Measurements from ENCODE around the gene TSEN54.

The TSEN54 gene

DNA sequence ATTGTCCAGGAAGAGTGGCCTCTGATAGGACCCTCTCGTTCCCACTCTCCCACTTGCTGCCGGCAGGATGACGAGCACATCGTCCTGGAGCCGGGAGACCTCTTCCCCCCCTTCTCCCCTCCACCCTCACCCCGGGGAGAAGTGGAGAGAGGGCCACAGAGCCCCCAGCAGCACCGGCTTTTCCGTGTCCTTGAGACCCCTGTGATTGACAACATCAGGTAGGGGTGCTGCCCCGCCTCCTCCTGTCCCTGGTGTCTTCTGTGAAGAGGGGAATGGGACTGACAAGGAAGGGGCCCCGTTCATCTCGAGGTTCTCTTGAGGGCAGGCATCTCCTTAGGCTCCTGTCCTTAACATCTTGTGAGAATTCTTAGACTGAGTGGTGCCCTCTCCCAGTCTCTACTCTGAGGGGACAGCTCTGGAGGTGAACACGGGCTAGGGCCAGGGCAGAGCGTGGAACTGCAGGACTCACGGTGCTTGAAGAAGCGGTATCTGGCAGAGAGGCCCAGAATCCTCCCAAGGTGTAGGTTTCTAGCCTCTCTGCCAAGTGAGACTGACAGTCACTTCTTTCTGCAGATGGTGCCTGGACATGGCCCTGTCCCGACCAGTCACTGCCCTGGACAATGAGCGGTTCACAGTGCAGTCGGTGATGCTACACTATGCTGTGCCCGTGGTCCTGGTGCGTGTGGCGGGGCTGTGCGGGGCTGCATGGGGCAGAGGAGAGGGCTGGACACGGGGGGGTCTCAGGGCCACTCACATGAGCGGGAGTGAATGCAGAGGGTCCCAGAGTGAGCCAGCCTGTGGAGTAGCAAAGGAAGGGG, 27.4 kb upstream of the TSEN54 start:
- no peak for DNase-seq (ENCODE audit: low read depth, low spot score)

DNA sequence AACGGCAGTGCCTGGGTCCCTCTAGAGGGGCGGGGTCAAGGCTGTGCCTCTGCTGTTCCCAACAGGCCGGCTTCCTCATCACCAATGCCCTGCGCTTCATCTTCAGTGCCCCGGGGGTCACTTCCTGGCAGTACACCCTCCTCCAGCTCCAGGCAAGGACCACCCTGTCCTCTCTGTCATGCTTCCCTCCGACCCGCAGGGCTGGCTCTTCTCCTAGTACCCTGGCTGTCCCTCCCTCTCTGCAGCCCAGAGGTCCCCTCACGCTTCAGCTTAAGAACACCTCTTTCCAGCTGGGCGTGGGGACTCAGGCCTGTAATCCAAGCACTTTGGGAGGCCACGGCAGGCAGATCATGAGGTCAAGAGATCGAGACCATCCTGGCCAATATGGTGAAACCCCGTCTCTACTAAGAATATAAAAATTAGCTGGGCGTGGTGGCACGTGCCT, 26.8 kb upstream of the TSEN54 start:
- no peak for DNase-seq (ENCODE audit: low read depth, low spot score)

DNA sequence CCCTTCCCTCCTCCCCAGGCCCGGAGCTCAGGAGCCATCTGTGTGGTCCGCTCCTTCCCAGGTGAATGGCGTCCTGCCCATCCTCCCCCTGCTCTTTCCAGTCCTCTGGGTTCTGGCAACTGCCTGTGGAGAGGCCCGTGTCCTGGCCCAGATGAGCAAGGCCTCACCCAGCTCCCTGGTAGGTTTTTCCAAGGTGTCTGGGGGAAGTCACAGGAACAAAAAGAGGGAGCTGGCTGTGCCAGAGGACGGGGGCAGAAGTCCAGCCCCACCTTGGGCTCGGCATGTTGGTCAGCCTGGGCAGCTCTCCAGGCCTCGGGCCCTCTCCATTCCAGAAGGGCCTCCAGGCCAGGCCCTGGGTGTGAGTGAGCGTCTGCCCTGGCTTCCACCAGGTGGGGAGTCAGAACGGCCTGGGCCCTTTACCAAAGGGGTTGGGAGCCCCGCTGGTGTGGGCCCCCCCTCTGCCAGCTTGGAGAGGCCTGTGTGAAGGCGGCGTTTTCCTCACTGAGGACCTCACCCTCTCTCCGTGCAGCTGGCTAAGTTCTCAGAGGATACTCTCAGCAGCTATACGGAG, 26.1 kb upstream of the TSEN54 start:
- DNase-seq (ENCODE audit: low read depth, low spot score) = peak; percentile 63

DNA sequence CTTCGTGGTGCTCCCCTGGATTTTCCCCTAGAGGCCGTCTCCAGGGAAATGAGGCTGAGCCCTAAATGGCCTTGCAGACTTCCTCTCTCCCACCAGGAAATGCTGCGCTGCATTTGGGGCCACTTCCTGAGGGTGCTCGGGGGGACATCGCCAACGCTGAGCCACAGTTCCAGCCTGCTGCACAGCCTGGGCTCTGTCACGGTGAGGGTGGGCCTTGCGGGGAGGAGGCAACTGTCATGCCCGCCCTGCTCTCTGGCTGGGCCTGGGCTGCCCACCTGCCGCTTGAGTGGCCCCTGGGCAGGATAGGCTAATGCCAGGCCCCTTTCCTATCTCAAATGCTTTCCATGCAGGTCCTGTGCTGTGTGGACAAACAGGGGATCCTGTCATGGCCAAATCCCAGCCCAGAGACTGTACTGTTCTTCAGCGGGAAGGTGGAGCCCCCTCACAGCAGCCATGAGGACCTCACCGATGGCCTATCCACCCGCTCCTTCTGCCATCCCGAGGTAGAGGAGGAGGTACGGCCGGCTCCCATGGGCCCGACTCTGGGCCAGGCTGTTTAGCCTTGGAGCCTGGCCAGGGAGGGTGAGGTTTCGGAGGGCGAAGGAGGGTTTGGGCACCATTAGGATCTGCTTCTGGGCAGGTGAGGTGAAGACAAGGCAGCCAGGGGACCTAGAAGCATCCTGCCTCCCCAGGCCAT, 25.2 kb upstream of the TSEN54 start:
- DNase-seq (ENCODE audit: low read depth, low spot score) = no peak

DNA sequence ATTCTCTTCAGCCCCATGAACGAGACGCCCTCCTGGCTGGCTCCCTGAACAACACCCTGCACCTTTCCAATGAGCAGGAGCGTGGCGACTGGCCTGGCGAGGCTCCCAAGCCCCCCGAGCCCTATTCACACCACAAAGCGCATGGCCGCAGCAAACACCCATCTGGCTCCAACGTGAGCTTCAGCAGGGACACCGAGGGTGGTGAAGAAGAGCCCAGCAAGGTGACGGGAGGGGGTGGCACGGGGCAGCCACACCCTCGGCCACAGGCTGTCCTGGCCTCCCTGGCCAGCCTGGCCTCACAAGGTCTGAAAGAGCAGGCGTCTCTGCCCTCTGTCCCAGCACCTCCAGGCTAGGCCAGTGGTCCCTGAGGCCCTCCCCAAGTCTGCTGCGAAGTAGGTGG, 24.6 kb upstream of the TSEN54 start:
- DNase-seq (ENCODE audit: low read depth, low spot score) = no peak

DNA sequence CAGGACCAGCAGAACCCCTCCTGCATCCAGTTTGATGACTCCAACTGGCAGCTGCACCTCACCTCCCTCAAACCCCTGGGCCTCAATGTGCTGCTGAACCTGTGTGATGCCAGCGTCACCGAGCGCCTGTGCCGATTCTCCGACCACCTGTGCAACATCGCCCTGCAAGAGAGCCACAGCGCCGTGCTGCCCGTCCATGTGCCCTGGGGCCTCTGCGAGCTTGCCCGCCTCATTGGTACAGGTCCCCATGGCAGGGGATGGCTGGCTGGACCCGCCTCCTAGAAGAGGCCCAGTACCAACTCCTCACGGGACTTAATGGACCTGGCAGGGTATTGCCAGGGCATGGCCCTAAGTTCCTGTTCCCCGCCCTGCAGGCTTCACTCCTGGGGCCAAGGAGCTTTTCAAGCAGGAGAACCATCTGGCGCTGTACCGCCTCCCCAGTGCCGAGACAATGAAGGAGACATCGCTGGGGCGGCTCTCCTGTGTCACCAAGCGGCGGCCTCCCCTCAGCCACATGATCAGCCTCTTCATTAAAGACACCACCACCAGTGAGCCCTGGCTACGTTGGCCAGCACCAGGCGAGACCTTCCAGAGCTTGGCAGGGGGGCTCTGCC, 23.7 kb upstream of the TSEN54 start:
- no peak for DNase-seq (ENCODE audit: low read depth, low spot score)

DNA sequence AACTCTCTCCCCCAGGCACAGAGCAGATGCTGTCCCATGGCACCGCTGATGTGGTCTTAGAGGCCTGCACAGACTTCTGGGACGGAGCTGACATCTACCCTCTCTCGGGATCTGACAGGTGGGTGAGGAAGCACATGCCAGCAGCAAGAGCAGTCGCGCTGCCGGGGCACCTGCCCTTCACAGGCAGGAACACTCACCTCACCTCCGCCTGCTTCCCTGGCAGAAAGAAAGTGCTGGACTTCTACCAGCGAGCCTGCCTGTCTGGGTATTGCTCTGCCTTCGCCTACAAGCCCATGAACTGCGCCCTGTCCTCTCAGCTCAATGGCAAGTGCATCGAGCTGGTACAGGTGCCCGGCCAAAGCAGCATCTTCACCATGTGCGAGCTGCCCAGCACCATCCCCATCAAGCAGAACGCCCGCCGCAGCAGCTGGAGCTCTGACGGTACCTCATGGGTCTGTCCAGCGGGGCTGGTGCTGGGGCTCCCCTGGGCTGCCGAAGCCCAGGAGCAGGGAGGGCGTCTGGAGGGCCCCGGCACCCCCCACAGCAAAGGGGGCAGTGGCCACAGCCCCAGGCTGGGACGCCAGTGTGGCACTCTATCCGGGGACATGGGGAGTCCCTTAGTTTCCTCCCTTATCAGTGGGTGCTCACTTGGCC, 22.7 kb upstream of the TSEN54 start:
- DNase-seq (ENCODE audit: low read depth, low spot score) = no peak

DNA sequence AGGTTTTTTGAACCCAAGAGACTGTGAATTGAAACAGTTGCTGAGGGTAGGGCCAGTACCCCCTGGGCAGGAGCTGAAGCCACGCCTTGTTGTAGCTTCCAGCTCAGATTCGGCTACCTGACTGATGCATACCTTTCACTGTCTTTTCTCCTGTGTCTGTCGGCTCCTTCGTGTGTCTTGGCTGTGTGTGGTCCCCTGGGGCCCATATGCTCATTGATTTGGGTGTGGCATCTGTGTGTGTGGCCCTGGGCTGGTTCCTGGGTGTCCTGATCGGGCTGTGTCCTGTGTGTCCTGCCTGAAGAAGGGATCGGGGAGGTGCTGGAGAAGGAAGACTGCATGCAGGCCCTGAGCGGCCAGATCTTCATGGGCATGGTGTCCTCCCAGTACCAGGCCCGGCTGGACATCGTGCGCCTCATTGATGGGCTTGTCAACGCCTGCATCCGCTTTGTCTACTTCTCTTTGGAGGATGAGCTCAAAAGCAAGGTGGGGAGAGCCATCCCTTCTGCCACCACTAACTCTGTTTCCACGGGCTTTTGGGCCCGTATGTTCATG, 21.9 kb upstream of the TSEN54 start:
- no peak for DNase-seq (ENCODE audit: low read depth, low spot score)

DNA sequence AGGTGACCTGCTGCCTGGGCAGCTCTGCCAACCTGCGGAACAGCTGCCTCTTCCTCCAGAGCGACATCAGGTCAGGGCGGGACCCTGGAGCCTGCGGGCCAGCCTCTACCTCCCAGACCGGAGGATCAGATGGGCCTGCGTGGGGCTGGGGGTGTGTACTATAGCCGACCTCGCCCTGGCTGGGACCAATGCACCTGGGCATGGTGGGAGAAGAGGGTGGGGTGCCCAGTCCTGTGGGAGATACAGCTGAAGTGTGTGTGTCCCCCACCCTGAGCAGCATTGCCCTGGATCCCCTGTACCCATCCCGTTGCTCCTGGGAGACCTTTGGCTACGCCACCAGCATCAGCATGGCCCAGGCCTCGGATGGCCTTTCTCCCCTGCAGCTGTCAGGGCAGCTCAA, 20.3 kb upstream of the TSEN54 start:
- no peak for DNase-seq (ENCODE audit: low read depth, low spot score)

DNA sequence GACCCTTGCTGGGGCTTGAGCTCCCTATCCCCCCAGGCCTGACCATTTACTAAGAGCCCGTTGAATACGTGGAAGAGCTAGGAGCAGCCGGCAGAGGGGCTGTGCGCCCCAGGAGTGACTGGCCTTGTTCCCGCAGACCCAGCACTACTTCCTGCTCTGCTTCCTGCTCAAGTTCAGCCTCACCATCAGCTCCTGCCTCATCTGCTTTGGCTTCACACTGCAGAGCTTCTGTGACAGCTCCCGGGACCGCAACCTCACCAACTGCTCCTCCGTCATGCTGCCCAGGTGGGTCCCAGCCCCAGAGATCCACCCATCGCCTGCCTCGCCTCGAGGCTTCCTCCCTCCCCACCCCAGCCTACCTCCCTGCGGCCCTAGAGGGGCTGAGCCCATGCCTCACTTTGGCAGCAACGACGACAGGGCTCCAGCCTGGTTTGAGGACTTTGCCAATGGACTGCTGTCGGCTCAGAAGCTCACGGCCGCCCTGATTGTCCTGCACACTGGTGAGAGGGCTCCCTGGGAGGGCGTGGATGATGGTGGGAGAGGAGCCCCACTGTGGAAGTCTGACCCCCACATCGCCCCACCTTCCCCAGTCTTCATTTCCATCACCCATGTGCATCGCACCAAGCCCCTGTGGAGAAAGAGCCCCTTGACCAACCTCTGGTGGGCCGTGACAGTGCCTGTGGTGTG, 18.1 kb upstream of the TSEN54 start:
- DNase-seq (ENCODE audit: low read depth, low spot score) = no peak

DNA sequence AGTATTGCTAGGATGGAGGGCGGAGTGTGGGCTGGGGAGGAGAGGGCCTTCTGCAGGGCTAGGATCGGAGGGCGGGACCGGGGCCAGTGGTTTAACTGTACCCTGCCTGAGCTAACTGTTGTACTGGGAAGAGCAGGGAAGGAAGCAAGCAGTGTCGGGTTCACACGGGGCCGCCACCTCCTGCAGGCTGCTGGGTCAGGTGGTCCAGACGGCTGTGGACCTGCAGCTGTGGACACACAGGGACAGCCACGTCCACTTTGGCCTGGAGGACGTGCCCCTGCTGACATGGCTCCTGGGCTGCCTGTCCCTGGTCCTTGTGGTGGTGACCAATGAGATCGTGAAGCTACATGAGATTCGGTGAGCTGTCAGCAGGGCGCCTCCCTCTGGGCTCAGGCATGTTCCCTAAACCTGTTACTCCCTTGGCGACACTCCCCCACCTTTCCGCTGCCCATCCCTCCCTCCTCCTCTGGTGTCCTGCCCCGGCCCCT, 17.6 kb upstream of the TSEN54 start:
- DNase-seq (ENCODE audit: low read depth, low spot score) = no peak

DNA sequence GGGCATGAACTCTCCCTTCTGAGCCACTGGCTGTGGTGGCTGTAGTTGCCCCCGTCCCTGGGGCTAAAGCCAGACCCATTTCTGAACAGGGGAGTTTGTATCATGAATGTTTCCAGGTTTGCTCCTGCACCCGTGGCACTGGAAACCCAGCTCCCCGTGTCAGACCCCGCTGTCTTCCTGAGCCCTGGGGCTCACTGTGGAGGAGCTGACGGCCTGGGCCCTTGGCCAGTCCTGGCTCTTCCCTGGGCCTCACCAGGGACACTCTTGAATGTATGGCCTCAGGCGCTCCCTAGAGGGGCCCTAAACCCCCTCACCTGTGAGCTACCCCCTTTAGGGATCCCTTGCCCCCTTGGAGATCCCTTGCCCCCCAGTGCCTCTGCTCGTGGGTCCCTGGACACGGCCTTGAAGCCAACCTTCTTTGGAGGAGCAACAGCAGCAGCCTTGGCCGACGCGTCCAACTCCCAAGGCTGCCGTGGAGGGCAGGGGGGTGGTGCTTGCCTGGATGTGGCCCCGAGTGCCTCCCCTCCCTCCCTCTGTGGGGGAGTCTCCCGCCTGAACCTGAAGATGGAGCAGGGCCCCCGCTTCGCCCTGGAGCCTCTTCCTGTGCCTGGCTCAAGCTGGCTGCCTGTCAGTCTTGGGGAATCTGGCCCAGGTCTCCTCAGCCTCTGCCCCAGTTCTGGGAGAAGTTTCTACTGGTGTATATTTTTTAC, 16.9 kb upstream of the TSEN54 start:
- DNase-seq (ENCODE audit: low read depth, low spot score) = no peak

DNA sequence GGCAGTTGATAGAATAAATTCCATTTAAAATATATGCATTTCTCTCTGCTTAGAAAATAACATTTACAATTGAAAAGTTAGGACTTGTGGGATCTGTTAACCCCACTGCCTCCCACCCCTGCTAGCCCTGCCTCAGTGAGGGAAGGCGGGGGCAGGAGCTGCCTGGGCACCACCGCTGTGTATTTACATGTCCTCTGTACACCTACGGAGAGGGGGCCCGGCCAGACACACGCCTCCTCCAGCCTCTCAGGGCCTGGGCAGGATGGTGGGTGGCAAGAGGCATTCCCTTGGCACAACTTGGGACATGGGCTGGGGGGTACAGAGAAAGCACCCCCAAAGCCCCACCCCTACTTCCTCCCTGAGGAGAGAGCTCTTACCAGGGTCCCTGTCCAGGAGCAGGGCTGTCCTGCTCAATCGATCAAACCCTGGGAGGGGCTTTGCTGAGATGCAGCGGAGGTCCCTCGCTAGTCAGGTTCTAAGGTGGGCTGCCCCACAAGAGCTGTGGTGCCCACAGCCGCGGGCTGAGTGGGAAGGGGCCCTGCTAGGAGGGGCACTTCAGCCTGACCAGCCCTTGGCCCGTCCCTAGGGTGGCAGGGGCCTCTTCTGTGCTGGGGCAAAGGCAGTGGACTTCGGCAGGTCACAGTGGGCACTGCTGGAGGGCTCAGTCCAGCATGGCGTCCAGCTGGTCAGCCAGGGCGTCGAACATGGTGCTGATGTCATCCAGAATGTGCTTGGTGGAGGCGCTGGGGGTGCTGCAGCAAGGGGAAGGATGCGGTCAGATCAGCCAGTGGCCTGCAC, 15.7 kb upstream of the TSEN54 start:
- no peak for DNase-seq (ENCODE audit: low read depth, low spot score)

DNA sequence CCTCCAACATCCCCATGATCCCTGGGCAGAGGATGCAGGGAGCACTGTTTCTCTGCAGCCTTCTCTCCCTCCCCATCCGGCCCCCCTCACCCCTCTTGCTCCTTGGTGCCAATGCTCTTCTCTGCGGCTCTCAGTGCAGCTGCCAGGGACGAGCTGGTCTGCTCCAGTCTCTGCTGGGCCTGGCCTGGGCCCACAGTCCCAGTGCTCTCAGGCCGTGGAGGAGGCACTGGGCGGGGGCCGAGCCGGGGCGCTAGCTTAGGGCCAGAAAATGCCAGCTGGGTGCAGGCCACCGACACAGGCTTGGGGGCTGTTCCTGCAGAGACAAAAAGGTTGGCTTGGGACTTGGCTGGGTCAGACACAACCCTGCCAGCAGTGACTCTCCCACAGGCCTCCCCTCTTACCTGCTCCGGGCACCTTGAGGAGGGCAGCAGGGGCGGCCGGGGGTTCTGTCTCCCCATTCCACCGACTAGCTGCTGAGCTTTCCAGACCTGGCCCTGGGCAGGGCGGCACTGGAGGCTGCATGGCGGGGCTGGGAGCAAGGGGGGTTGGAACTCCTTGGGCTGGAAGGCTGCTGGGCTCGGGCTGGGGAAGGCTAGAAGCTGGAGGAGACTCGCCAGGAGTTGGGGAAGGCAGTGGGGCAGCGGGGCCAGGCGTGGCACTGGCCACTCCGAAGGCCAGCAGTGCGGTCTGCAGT, 14.8 kb upstream of the TSEN54 start:
- no peak for DNase-seq (ENCODE audit: low read depth, low spot score)

DNA sequence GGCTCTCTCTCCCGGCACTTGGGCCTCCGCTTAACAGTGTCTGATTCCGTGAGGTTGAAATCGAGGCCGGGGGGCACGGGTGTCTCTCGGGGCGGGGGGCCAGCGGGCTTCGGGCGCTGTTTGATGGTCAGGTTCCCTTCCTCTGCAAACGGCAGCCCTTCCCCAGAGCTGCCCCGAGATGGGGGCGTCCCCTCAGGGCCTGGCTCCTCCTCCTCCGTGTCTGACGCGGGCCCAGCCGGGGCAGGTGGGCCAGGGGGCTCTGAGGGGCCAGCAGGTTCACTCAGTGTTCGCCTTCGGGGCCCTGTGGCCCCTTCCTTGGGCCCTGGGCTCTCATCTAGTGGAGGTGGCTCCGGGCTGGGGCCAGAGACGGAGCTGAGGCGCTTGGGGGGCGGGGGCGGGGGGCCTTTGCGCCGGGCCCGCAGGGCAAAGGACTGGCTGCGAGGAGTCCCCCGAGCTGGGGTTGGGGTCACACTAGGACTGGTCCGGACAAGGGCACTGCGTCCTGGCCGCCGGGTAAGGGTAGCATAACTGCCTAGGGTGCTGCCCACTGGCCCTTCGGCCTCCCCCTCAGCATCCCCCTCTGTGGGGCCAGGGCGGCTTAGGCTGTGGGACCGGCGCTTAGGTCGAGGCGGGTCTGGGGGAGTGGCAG, 14.1 kb upstream of the TSEN54 start:
- no peak for DNase-seq (ENCODE audit: low read depth, low spot score)

DNA sequence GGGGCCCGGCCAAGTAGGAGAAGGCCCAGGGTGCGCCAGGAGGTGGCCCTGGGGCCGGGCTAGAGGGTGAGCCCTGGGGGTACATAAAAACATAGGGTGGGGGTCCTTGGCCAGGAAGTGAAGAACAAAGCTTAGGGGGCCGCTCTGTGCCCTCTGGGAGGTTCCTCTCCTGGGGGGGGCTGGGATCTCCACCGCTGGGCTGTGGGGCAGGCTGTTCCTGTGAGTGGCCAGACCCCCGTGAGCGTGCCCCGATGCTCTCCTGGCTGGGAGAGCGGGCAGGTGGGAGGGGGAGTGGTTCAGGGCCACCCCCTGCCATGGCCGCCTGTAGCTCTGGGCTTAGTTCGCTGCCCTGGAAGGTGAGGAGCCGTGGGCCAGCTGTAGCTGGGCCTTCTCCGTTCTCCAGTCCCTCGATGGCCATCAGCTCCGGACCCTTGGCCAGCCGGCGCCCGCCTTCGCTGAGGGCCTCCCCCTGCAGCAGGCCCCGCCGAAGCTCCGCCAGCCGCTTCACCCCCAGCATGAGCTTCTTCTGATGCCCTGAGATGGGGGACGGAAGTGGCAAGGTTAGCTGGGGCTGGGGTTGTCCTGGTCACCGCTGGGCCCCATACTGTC, 13.5 kb upstream of the TSEN54 start:
- DNase-seq (ENCODE audit: low read depth, low spot score) = no peak

DNA sequence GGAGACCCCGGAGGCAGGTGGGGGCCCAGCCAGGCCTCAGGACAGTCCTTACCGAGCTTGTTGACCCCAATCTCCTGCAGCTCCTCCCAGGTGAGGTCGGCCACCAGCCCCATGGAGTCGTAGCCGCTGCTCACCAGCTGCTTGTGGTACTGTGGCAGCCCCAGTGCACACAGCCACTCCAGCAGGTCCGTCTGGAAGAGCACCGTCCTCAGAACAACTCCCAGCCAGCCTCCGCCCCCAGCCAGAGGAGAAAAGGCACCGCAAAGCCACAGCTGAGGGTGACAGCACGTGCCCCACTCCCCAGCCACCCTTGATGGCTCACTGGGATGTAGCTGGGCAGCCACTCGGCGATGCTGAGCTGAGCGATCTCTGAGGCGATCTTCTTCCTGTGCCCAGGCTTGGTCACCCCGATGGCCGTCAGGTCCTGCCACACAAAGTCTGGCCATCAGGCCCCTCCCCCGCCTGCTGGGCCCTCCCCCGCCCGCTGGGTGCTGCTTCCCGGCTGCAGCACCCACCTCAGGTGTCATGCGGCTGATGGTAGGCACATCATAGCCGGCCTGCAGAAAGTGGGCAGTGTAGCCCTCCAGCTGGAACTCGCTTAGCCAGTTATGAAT, 12.9 kb upstream of the TSEN54 start:
- DNase-seq (ENCODE audit: low read depth, low spot score) = no peak

Measured in astrocyte of the hippocampus (primary cell).